H9 (cell line): ENCODE data around the gene NCAM1. TPM values are rescaled to one million over a fixed set of nuclear protein-coding genes. Genes with fewer than 3 reads are reported as not detected.

Source experiments
- DNase-seq: peaks from one replicate; pipeline ENCODE4 v3.0.0-alpha.2; 2017
- H2AFZ ChIP-seq: one replicate; pipeline ENCODE4 v1.6.1; 2013; ENCODE audit warnings: mild to moderate bottlenecking, low read length, control low read depth, moderate library complexity
- H2AK5ac ChIP-seq: 2 replicates; pipeline ENCODE4 v1.6.1; 2013; ENCODE audit warnings: low read length, control low read depth, mixed read lengths; ENCODE audit not compliant: insufficient read length
- H2BK120ac ChIP-seq: one replicate; pipeline ENCODE4 v1.6.1; 2013; ENCODE audit warnings: low read depth, mild to moderate bottlenecking, low read length, control low read depth, inconsistent platforms; ENCODE audit not compliant: poor library complexity, severe bottlenecking
- H2BK12ac ChIP-seq: 2 replicates; pipeline ENCODE4 v1.6.1; 2013; ENCODE audit warnings: low read length, control low read depth, mixed read lengths, low read depth; ENCODE audit not compliant: insufficient read length
- H2BK15ac ChIP-seq: 2 replicates; pipeline ENCODE4 v1.6.1; 2013; ENCODE audit warnings: low read depth, low read length, control low read depth
- H2BK20ac ChIP-seq: one replicate; pipeline ENCODE4 v1.6.1; 2013; ENCODE audit warnings: low read depth, mild to moderate bottlenecking, low read length, control low read depth, inconsistent platforms; ENCODE audit not compliant: poor library complexity, severe bottlenecking
- H2BK5ac ChIP-seq: 2 replicates; pipeline ENCODE4 v1.6.1; 2013; ENCODE audit warnings: low read length, control low read depth, mixed read lengths; ENCODE audit not compliant: insufficient read length
- H3K14ac ChIP-seq: 2 replicates; pipeline ENCODE4 v1.6.1; 2013; ENCODE audit warnings: low read length, control low read depth; ENCODE audit not compliant: insufficient read depth
- H3K18ac ChIP-seq: 2 replicates; pipeline ENCODE4 v1.6.1; 2013; ENCODE audit warnings: low read depth, mild to moderate bottlenecking, mixed read lengths, low read length, control low read depth; ENCODE audit not compliant: insufficient read length
- H3K23ac ChIP-seq: 2 replicates; pipeline ENCODE4 v1.6.1; 2013; ENCODE audit warnings: low read length, control low read depth, mixed read lengths, low read depth; ENCODE audit not compliant: insufficient read length
- H3K23me2 ChIP-seq: 2 replicates; pipeline ENCODE4 v1.6.1; 2013; ENCODE audit warnings: low read depth, mild to moderate bottlenecking, mixed read lengths, low read length, control low read depth; ENCODE audit not compliant: insufficient read length, poor library complexity, severe bottlenecking
- H3K27ac ChIP-seq: 2 replicates; pipeline ENCODE4 v1.5.1; 2013; ENCODE audit warnings: low read length, control low read depth, mixed read lengths, low read depth; ENCODE audit not compliant: insufficient read length
- H3K27me3 ChIP-seq: 2 replicates; pipeline ENCODE4 v1.6.1; 2013; ENCODE audit warnings: low read length, control low read depth, inconsistent platforms; ENCODE audit not compliant: insufficient read depth
- H3K4ac ChIP-seq: 2 replicates; pipeline ENCODE4 v1.6.1; 2013; ENCODE audit warnings: low read depth, mild to moderate bottlenecking, control low read depth, inconsistent platforms, low read length, moderate library complexity
- H3K4me1 ChIP-seq: 2 replicates; pipeline ENCODE4 v1.6.1; 2013; ENCODE audit warnings: low read length, control low read depth, inconsistent platforms; ENCODE audit not compliant: insufficient read depth
- H3K4me2 ChIP-seq: 2 replicates; pipeline ENCODE4 v1.6.1; 2013; ENCODE audit warnings: low read length, control low read depth, mixed read lengths; ENCODE audit not compliant: insufficient read length, insufficient read depth
- H3K56ac ChIP-seq: 2 replicates; pipeline ENCODE4 v1.6.1; 2013; ENCODE audit warnings: low read depth, mild to moderate bottlenecking, mixed read lengths, low read length, control low read depth; ENCODE audit not compliant: insufficient read length
- H3K79me1 ChIP-seq: 2 replicates; pipeline ENCODE4 v1.6.1; 2013; ENCODE audit warnings: low read depth, mild to moderate bottlenecking, moderate library complexity, low read length, control low read depth, inconsistent platforms; ENCODE audit not compliant: insufficient read depth, poor library complexity, severe bottlenecking
- H3K79me2 ChIP-seq: 2 replicates; pipeline ENCODE4 v1.6.1; 2013; ENCODE audit warnings: low read length, control low read depth, inconsistent platforms; ENCODE audit not compliant: insufficient read depth
- H3K9ac ChIP-seq: 2 replicates; pipeline ENCODE4 v1.6.1; 2013; ENCODE audit warnings: low read length, control low read depth, mixed read lengths; ENCODE audit not compliant: insufficient read length; ENCODE audit errors: extremely low read depth
- H3K9me3 ChIP-seq: one replicate; pipeline ENCODE4 v1.6.1; 2013; ENCODE audit warnings: low read depth, low read length, inconsistent platforms; ENCODE audit not compliant: control insufficient read depth
- H3T11ph ChIP-seq: one replicate; pipeline ENCODE4 v1.6.1; 2013; ENCODE audit warnings: mild to moderate bottlenecking, low read length, control low read depth, inconsistent platforms
- H4K20me1 ChIP-seq: one replicate; pipeline ENCODE4 v1.6.1; 2013; ENCODE audit not compliant: control insufficient read depth, insufficient read length, insufficient read depth
- H4K5ac ChIP-seq: 2 replicates; pipeline ENCODE4 v1.6.1; 2013; ENCODE audit warnings: low read depth, mild to moderate bottlenecking, mixed read lengths, low read length, control low read depth; ENCODE audit not compliant: insufficient read length
- H4K8ac ChIP-seq: replicated peaks from 2 replicates; pipeline ENCODE4 v1.6.1; 2013; ENCODE audit warnings: low read length, control low read depth, mixed read lengths, low read depth; ENCODE audit not compliant: insufficient read length
- H4K91ac ChIP-seq: 2 replicates; pipeline ENCODE4 v1.6.1; 2013; ENCODE audit warnings: low read depth, mild to moderate bottlenecking, moderate library complexity, mixed read lengths, low read length, control low read depth; ENCODE audit not compliant: insufficient read length
- H3K27ac Mint-ChIP-seq, 3 experiments: 2 replicates in 2 of 3; 3 replicates in 1 of 3; pipeline ENCODE4 v1.8.0; 2020 to 2021; ENCODE audit warnings: mixed read lengths in 3 of 3, mild to moderate bottlenecking in 1 of 3, moderate library complexity in 1 of 3
- H3K27me3 Mint-ChIP-seq: 2 replicates; pipeline ENCODE4 v1.8.0; 2021; ENCODE audit warnings: low read depth, mild to moderate bottlenecking, moderate library complexity, mixed read lengths
- H3K36me3 Mint-ChIP-seq, 3 experiments: 2 replicates in 2 of 3; 3 replicates in 1 of 3; pipeline ENCODE4 v1.8.0; 2020 to 2021; ENCODE audit warnings: low read depth in 3 of 3, mixed read lengths in 3 of 3; ENCODE audit not compliant: insufficient read depth in 1 of 3
- H3K4me1 Mint-ChIP-seq, 2 experiments: 2 replicates each; pipeline ENCODE4 v1.8.0; 2020; ENCODE audit warnings: mixed read lengths in 2 of 2
- H3K4me3 Mint-ChIP-seq, 2 experiments: 2 replicates in 1 of 2; 3 replicates in 1 of 2; pipeline ENCODE4 v1.8.0; 2020 to 2021; ENCODE audit warnings: mild to moderate bottlenecking in 2 of 2, mixed read lengths in 2 of 2, moderate library complexity in 1 of 2
- H3K9me3 Mint-ChIP-seq, 2 experiments: 2 replicates in 1 of 2; 3 replicates in 1 of 2; pipeline ENCODE4 v1.8.0; 2020; ENCODE audit warnings: mild to moderate bottlenecking in 2 of 2, mixed read lengths in 2 of 2, moderate library complexity in 1 of 2
- CTCF ChIP-seq: fragments of 200-600 bp; sonication (generic); conservative IDR thresholded peaks from 3 replicates; pipeline ENCODE4 v1.8.0; 2021; ENCODE audit warnings: antibody characterized with exemption, mild to moderate bottlenecking
- WGBS: extraction: QIAGEN DNeasy Blood & Tissue Kit; methylation state at CpG from one replicate; pipeline ENCODE4 v1.1.7; 2013; ENCODE audit warnings: missing lambda C conversion rate, low lambda C conversion rate, mixed read lengths; ENCODE audit not compliant: insufficient read length; ENCODE audit errors: extremely low coverage; 5-methylcytosine and 5-hydroxymethylcytosine counted together
- total RNA-seq: library from RNA; stranded (reverse); gene quantifications from 2 replicates; pipeline ENCODE4 v1.2.1, GENCODE V29; 2021

Gene NCAM1
- total RNA-seq, 1 experiment from 2014 or later, result 2.5 TPM

- Histone ChIP-seq H3K27ac (no peak overlapping the region), H3K4me2 (no peak overlapping the region), H3T11ph (no peak overlapping the region), H3K4me1 (no peaks in the 10 kb centered on the region), H3K56ac (no peak overlapping the region), H3K9ac (no peak overlapping the region), H4K8ac (no peak overlapping the region), H3K14ac (no peak overlapping the region), H4K5ac (no peak overlapping the region), H3K23ac (no peak overlapping the region), H2AFZ (no peak overlapping the region), H2AK5ac (no peak overlapping the region), H4K20me1 (no peaks in the 10 kb centered on the region), H4K91ac (no peak overlapping the region), H3K79me2 (no peaks in the 10 kb centered on the region), H3K9me3 (no peaks in the 10 kb centered on the region), H3K4ac (no peak overlapping the region), H3K18ac (no peak overlapping the region), H3K27me3 (no peaks in the 10 kb centered on the region), H2BK15ac (no peak overlapping the region), H2BK5ac (no peak overlapping the region), H3K23me2 (no peaks in the 10 kb centered on the region), H3K79me1 (no peaks in the 10 kb centered on the region), H2BK12ac (no peak overlapping the region), H2BK20ac (no peak overlapping the region), H2BK120ac (no peak overlapping the region)
- DNase-seq, result no peak
- H3K4me1 Mint-ChIP-seq, result peaks cover 9 to 11% of the 10 kb centered on the region in 2 experiments
- no peak overlapping the region; a peak in 1 of 7 replicates for H3K27ac Mint-ChIP-seq
- H3K4me3 Mint-ChIP-seq, result no peak overlapping the region
- H3K36me3 Mint-ChIP-seq, result no peaks in the 10 kb centered on the region
- WGBS, result no CpG with 5 or more reads among the region's 3 CpGs
- no peak for TF ChIP-seq CTCF
- H3K9me3 Mint-ChIP-seq, result no peaks in the 10 kb centered on the region
- no peaks in the 10 kb centered on the region; the same call in 1 of the 2 replicates for H3K27me3 Mint-ChIP-seq
Measured at GRCh38 chr11:113166280-113166679, 205.1 kb downstream of the NCAM1 start.
